ENCODE measurements around the gene C1QTNF12.

Gene C1QTNF12

DNA sequence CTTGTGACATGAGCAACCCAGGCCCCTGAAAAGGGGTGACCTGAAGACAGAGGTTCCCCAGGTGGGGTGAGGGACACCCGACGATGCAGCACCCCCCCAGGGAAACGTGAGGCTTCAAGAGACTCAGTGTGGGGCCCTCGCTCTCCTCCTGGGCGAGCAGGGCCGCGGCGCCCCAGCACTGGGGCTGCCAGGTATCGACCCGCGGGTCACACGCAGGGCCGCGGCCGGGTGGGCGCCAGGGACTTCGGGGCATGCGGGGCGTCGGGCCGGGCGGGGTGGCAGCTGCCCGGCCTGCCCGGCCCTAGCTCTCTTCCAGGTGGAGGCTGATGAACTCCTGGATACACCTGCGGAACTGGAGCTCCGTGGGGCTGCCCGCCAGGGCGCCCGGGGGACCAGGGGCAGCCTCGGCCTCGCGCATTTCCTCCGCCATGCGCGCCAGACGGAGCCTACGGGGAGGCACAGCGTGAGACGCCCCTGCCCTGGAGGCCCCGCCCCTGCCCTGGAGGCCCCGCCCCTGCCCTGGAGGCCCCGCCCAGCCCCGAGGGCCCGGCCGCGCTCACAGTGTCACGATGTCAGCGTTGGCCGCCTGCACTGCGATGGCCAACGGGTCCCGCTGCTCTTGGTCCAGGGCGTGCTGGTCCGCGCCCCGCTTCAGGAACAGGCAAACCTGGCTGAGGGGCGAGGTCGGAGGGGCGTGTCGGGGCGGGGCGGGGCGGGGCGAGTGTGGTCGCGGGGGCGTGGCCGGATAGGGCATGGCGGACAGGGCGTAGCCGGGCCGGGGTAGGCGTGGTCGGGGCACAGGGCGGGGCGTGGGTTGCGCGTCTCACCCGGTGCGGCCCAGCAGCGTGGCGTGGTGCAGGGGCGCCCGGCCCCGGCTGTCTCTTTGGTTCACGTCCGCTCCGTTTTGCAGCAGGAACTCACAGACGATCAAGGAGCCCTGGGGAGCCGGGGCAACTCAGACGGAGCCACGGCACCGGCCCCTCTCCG lies 47.0 kb upstream of the C1QTNF12 start:
- Histone ChIP-seq H3K4me2 (ENCODE audit: low read depth, low read length, poor library complexity, severe bottlenecking) (no peak overlapping the region), H2AFZ (ENCODE audit: low read depth, low read length, severe bottlenecking) (no peak overlapping the region), H3K4me3 (ENCODE audit: insufficient read depth, low read length, poor library complexity, severe bottlenecking) (no peak overlapping the region), H3F3A (ENCODE audit: insufficient read depth) (no peaks in the 10 kb centered on the region), H3K9me2 (replicated peaks; ENCODE audit: insufficient read depth, low read length) (no peaks in the 10 kb centered on the region), H3K9me3 (ENCODE audit: insufficient read depth, low read length) (no peaks in the 10 kb centered on the region), H3K79me2 (ENCODE audit: insufficient read depth, low read length) (no peaks in the 10 kb centered on the region), H3K36me3 (ENCODE audit: low read length) (no peaks in the 10 kb centered on the region), H3K27me3 (ENCODE audit: low read length) (no peaks in the 10 kb centered on the region), H3K27ac (ENCODE audit: low read depth, low read length) (no peak overlapping the region), H4K20me1 (ENCODE audit: low read depth, low read length) (no peaks in the 10 kb centered on the region), H3K9ac (ENCODE audit: low read length) (no peak overlapping the region)
- TF ChIP-seq EZH2phosphoT487 (conservative IDR thresholded peaks at IDR 0.05; ENCODE audit: low read length): no peak
- TF ChIP-seq, protein P1, sequence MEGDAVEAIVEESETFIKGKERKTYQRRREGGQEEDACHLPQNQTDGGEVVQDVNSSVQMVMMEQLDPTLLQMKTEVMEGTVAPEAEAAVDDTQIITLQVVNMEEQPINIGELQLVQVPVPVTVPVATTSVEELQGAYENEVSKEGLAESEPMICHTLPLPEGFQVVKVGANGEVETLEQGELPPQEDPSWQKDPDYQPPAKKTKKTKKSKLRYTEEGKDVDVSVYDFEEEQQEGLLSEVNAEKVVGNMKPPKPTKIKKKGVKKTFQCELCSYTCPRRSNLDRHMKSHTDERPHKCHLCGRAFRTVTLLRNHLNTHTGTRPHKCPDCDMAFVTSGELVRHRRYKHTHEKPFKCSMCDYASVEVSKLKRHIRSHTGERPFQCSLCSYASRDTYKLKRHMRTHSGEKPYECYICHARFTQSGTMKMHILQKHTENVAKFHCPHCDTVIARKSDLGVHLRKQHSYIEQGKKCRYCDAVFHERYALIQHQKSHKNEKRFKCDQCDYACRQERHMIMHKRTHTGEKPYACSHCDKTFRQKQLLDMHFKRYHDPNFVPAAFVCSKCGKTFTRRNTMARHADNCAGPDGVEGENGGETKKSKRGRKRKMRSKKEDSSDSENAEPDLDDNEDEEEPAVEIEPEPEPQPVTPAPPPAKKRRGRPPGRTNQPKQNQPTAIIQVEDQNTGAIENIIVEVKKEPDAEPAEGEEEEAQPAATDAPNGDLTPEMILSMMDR (IDR thresholded peaks at IDR 0.05; ENCODE audit: insufficient read depth, low read length, poor library complexity, severe bottlenecking): no peak

DNA sequence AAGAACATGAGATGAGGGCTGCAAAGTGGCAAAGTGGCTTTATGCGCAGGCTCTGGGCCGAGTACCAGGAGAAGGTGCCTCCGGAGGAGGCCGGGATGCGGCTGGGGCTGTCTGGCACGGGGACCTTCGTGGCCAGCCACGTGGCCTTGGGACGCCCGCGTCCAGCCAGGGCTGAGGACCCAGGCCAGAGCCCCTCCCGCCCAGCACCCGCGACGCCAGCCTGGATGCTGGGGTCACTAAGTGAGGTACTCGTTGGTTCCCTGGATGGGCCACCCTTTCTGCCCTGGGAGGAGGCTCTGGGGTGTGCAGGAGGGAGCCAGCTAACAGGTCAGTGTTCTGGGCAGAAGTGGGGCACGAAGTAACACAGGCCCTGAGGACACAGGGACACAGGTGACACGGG lies 46.3 kb upstream of the C1QTNF12 start:
- no peaks in the 10 kb centered on the region for H3K27me3 ChIP-seq (ENCODE audit: low read length)
- H3K36me3 ChIP-seq (ENCODE audit: low read length): no peaks in the 10 kb centered on the region
- no peak overlapping the region for H3K27ac ChIP-seq (ENCODE audit: low read depth, low read length)
- TF ChIP-seq EZH2phosphoT487 (conservative IDR thresholded peaks at IDR 0.05; ENCODE audit: low read length): no peak
- TF ChIP-seq, protein P1 (IDR thresholded peaks at IDR 0.05; ENCODE audit: insufficient read depth, low read length, poor library complexity, severe bottlenecking): no peak
- H4K20me1 ChIP-seq (ENCODE audit: low read depth, low read length): no peaks in the 10 kb centered on the region
- no peak overlapping the region for H3K4me3 ChIP-seq (ENCODE audit: insufficient read depth, low read length, poor library complexity, severe bottlenecking)
- no peaks in the 10 kb centered on the region for H3K9me3 ChIP-seq (ENCODE audit: insufficient read depth, low read length)
- H3K79me2 ChIP-seq (ENCODE audit: insufficient read depth, low read length): no peaks in the 10 kb centered on the region
- H3F3A ChIP-seq (ENCODE audit: insufficient read depth): no peaks in the 10 kb centered on the region
- H3K4me2 ChIP-seq (ENCODE audit: low read depth, low read length, poor library complexity, severe bottlenecking): no peak overlapping the region
- no peaks in the 10 kb centered on the region for H3K9me2 ChIP-seq (replicated peaks; ENCODE audit: insufficient read depth, low read length)
- no peak overlapping the region for H3K9ac ChIP-seq (ENCODE audit: low read length)
- H2AFZ ChIP-seq (ENCODE audit: low read depth, low read length, severe bottlenecking): no peak overlapping the region

- Histone ChIP-seq H3K36me3 (ENCODE audit: low read length) (no peaks in the 10 kb centered on the region), H2AFZ (ENCODE audit: low read depth, low read length, severe bottlenecking) (no peak overlapping the region), H3K9me3 (ENCODE audit: insufficient read depth, low read length) (no peaks in the 10 kb centered on the region), H3K9me2 (replicated peaks; ENCODE audit: insufficient read depth, low read length) (no peaks in the 10 kb centered on the region), H3K27me3 (ENCODE audit: low read length) (no peaks in the 10 kb centered on the region), H3K9ac (ENCODE audit: low read length) (no peak overlapping the region), H3K4me3 (ENCODE audit: insufficient read depth, low read length, poor library complexity, severe bottlenecking) (no peak overlapping the region), H4K20me1 (ENCODE audit: low read depth, low read length) (no peaks in the 10 kb centered on the region), H3K4me2 (ENCODE audit: low read depth, low read length, poor library complexity, severe bottlenecking) (no peak overlapping the region), H3K79me2 (ENCODE audit: insufficient read depth, low read length) (no peaks in the 10 kb centered on the region), H3F3A (ENCODE audit: insufficient read depth) (no peaks in the 10 kb centered on the region), H3K27ac (ENCODE audit: low read depth, low read length) (no peak overlapping the region)
- TF ChIP-seq, protein P1 (IDR thresholded peaks at IDR 0.05; ENCODE audit: insufficient read depth, low read length, poor library complexity, severe bottlenecking): no peak
- no peak for TF ChIP-seq EZH2phosphoT487 (conservative IDR thresholded peaks at IDR 0.05; ENCODE audit: low read length)
Measured at GRCh38 chr1:1292442-1292779, 45.9 kb upstream of the C1QTNF12 start.
